ENCODE measurements around the gene MKS1. TPM values are rescaled to one million over a fixed set of nuclear protein-coding genes. Genes with fewer than 3 reads are reported as not detected.

MKS1 gene
- polyA plus RNA-seq, 3 donors = 4.2 to 7.6 (median 5.0) TPM

GRCh38 chr17:58254803-58255202 lies 35.7 kb upstream of the MKS1 start:
- Histone ChIP-seq H3K9me3 (replicated peaks in 1 of 2; ENCODE audit: control insufficient read depth in 1 of 2, insufficient read depth in 1 of 2, low read length in 2 of 2) (no peaks in the 10 kb centered on the region), H3K27ac (ENCODE audit: low read depth in 1 of 2, low read length in 2 of 2) (no peak overlapping the region), H3K36me3 (replicated peaks in 1 of 2; ENCODE audit: control insufficient read depth in 1 of 2, insufficient read depth in 2 of 2, low read length in 2 of 2) (no peaks in the 10 kb centered on the region), H4K20me1 (ENCODE audit: insufficient read depth, low read length) (no peaks in the 10 kb centered on the region), H3K4me3 (replicated peaks in 1 of 3; ENCODE audit: low read depth in 2 of 3, low read length in 3 of 3) (no peak overlapping the region), H3K9ac (ENCODE audit: insufficient read depth, low read length, poor library complexity, severe bottlenecking) (no peak overlapping the region), H3K4me2 (replicated peaks; ENCODE audit: extremely low read depth, low read length, poor library complexity, severe bottlenecking) (no peak overlapping the region), H3K27me3 (ENCODE audit: control insufficient read depth in 2 of 2, insufficient read depth in 2 of 2, low read length in 2 of 2) (peaks cover 22 to 45% of the 10 kb centered on the region in 2 donors), H2AFZ (ENCODE audit: insufficient read depth, low read depth, low read length, poor library complexity, severe bottlenecking) (no peak overlapping the region), H3K79me2 (ENCODE audit: insufficient read depth, low read length) (no peaks in the 10 kb centered on the region), H3K4me1 (ENCODE audit: control insufficient read depth in 1 of 2, insufficient read depth in 2 of 2, low read length in 2 of 2) (peaks cover 2 to 3% of the 10 kb centered on the region in 2 donors)
- 29% methylated on average over 3 of the region's 8 CpGs for WGBS (ENCODE audit: insufficient coverage)
- H3K4me3 Mint-ChIP-seq = peak overlapping the region in 1 of 2 donors; percentile 10
- peaks cover 45 to 70% (median 59%) of the 10 kb centered on the region in 3 donors for H3K27me3 Mint-ChIP-seq (ENCODE audit: low read depth in 3 of 3)
- no peaks in the 10 kb centered on the region for H3K9me3 Mint-ChIP-seq
- intact Hi-C loops (cut with micrococcal nuclease) = no loop called here
- no peak for TF ChIP-seq CTCF (IDR thresholded peaks at IDR 0.05)
- DNase-seq = no peak
- H3K27ac Mint-ChIP-seq = peak overlapping the region in 1 of 7 donors; percentile 8
- H3K36me3 Mint-ChIP-seq = no peaks in the 10 kb centered on the region
- peaks cover 7% of the 10 kb centered on the region for H3K4me1 Mint-ChIP-seq

DNA sequence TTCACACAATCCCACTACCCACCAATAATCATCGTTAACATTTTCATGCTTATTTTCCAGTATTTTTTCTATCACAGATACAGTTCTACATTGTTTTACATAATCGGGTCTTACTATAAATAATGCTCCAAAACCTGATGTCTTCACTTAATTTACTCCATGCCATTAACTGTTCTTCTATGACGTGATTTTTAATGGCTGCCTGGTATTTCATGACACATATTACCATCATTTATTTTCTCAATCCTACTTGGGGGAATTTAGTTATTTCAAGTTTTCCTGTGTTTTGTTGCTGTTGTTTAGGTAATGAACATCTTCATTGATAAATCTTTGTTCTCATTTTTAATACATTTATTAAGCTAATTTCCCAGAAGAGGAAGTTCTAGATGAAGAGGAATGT lies 34.0 kb upstream of the MKS1 start:
- Histone ChIP-seq H2AFZ (ENCODE audit: insufficient read depth, low read depth, low read length, poor library complexity, severe bottlenecking) (no peak overlapping the region), H3K9me3 (replicated peaks in 1 of 2; ENCODE audit: control insufficient read depth in 1 of 2, insufficient read depth in 1 of 2, low read length in 2 of 2) (no peaks in the 10 kb centered on the region), H3K9ac (ENCODE audit: insufficient read depth, low read length, poor library complexity, severe bottlenecking) (no peak overlapping the region), H3K4me3 (replicated peaks in 1 of 3; ENCODE audit: low read depth in 2 of 3, low read length in 3 of 3) (no peak overlapping the region), H3K27ac (ENCODE audit: low read depth in 1 of 2, low read length in 2 of 2) (no peak overlapping the region), H4K20me1 (ENCODE audit: insufficient read depth, low read length) (no peaks in the 10 kb centered on the region), H3K79me2 (ENCODE audit: insufficient read depth, low read length) (no peaks in the 10 kb centered on the region), H3K4me1 (ENCODE audit: control insufficient read depth in 1 of 2, insufficient read depth in 2 of 2, low read length in 2 of 2) (peaks cover 12 to 17% of the 10 kb centered on the region in 2 donors), H3K36me3 (replicated peaks in 1 of 2; ENCODE audit: control insufficient read depth in 1 of 2, insufficient read depth in 2 of 2, low read length in 2 of 2) (no peaks in the 10 kb centered on the region), H3K4me2 (replicated peaks; ENCODE audit: extremely low read depth, low read length, poor library complexity, severe bottlenecking) (no peak overlapping the region), H3K27me3 (ENCODE audit: control insufficient read depth in 2 of 2, insufficient read depth in 2 of 2, low read length in 2 of 2) (peaks cover 13 to 42% of the 10 kb centered on the region in 2 donors)
- intact Hi-C loops (cut with micrococcal nuclease) = no loop called here
- H3K9me3 Mint-ChIP-seq = peaks cover 0 to 3% (median 0%) of the 10 kb centered on the region in 7 donors
- peaks cover 41 to 69% (median 55%) of the 10 kb centered on the region in 3 donors for H3K27me3 Mint-ChIP-seq (ENCODE audit: low read depth in 3 of 3)
- H3K27ac Mint-ChIP-seq = no peak overlapping the region
- DNase-seq = no peak
- H3K4me3 Mint-ChIP-seq = peak overlapping the region in 1 of 2 donors; percentile 35
- WGBS (ENCODE audit: insufficient coverage) = 100% methylated on average over 1 of the region's 3 CpGs
- peaks cover 14% of the 10 kb centered on the region for H3K4me1 Mint-ChIP-seq
- no peak for TF ChIP-seq CTCF (IDR thresholded peaks at IDR 0.05)
- no peaks in the 10 kb centered on the region for H3K36me3 Mint-ChIP-seq

Measured in CD14-positive monocyte (primary cell).